Measurements from ENCODE around the gene B4GALT3.

DNA sequence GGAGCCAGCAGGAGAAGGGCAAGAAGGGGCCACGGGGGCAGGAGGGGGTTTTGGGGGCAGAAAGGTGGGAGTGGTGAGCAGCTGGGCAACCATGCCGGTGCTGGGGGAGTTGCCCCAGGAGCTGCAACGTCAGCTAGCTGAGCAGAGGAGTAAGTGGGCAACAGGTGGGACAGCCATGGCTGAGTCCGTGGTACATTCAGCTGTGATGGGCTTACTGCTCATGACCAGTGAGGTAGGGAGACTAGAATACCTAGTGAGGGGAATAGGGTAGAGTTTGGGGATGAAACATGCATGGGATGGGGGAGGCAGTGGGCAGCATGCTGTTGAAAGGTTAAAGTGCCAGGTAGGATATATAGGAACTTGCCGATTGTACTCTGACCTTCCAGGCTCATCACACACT lies 15.7 kb downstream of the B4GALT3 start:
- TF ChIP-seq, protein P1, sequence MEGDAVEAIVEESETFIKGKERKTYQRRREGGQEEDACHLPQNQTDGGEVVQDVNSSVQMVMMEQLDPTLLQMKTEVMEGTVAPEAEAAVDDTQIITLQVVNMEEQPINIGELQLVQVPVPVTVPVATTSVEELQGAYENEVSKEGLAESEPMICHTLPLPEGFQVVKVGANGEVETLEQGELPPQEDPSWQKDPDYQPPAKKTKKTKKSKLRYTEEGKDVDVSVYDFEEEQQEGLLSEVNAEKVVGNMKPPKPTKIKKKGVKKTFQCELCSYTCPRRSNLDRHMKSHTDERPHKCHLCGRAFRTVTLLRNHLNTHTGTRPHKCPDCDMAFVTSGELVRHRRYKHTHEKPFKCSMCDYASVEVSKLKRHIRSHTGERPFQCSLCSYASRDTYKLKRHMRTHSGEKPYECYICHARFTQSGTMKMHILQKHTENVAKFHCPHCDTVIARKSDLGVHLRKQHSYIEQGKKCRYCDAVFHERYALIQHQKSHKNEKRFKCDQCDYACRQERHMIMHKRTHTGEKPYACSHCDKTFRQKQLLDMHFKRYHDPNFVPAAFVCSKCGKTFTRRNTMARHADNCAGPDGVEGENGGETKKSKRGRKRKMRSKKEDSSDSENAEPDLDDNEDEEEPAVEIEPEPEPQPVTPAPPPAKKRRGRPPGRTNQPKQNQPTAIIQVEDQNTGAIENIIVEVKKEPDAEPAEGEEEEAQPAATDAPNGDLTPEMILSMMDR (conservative IDR thresholded peaks at IDR 0.05; ENCODE audit: low read length) = no peak
- TF ChIP-seq EZH2phosphoT487 (IDR thresholded peaks at IDR 0.05; ENCODE audit: borderline replicate concordance, low read depth, low read length) = no peak

Measured in OCI-LY7 (cell line).